Dermis microvascular lymphatic vessel endothelial cell (primary cell): Measurements from ENCODE around the gene MPZL3. TPM values are rescaled to one million over a fixed set of nuclear protein-coding genes. Genes with fewer than 3 reads are reported as not detected.
A peak's percentile ranks its signal among the peaks of the same experiment; 100 is the strongest.

ENCODE experiments used
- DNase-seq, 2 donors: peaks; one replicate each; pipeline versions ENCODE4 v3.0.0 to v3.0.0-alpha.2; 2010; ENCODE audit warnings: low read depth in 2 of 2
- total RNA-seq: library from RNA; depleted of rRNA; stranded (reverse); fragments of >200 nt; gene quantifications from 2 replicates; pipeline ENCODE4 v1.2.1, GENCODE V29; 2014

MPZL3 gene, protein sequence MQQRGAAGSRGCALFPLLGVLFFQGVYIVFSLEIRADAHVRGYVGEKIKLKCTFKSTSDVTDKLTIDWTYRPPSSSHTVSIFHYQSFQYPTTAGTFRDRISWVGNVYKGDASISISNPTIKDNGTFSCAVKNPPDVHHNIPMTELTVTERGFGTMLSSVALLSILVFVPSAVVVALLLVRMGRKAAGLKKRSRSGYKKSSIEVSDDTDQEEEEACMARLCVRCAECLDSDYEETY
- 3.2 and 3.7 TPM in 2 replicates for total RNA-seq

DNA sequence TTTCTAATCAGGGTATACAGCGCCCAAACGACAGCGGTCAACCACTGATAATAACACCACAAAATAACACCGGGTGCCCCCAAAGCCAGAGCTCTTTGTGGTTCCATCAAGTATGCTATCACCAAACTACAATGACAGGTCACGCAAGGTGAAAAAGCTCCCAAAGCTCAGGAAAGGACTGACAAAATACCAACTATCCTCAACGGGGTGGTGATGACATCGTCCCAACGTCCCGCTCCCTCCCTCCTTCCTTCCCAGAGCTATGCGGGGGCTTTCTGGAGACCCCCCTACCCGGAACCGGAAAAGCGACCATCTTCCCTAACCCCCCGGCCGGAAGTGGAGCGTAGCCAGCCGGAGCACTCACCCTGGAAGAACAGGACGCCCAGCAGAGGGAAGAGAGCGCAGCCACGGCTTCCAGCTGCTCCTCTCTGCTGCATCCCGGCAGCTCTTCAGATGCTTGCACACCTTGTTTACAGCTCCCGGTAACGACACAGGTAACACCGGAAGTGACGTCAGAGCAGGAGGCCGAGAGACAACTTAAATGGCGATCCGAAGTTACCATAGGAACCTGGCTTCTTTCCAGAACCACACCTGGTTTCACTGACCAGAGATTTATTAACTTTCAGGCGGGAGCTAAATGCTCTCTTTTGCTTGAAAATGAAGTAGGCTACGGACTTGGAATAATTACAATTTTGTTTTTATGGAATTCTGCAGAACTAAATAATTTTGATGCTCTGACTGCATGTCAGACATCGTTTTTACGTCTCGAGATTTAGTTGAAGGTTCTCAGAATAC lies at the start of gene MPZL3:
Gene MPZL3, minus strand, starts transcription at position 508 of the 795 bp plus-strand sequence. Its CDS starts 71 bp downstream, at position 437.
- DNase-seq, result peak; percentile 79 to 85

DNA sequence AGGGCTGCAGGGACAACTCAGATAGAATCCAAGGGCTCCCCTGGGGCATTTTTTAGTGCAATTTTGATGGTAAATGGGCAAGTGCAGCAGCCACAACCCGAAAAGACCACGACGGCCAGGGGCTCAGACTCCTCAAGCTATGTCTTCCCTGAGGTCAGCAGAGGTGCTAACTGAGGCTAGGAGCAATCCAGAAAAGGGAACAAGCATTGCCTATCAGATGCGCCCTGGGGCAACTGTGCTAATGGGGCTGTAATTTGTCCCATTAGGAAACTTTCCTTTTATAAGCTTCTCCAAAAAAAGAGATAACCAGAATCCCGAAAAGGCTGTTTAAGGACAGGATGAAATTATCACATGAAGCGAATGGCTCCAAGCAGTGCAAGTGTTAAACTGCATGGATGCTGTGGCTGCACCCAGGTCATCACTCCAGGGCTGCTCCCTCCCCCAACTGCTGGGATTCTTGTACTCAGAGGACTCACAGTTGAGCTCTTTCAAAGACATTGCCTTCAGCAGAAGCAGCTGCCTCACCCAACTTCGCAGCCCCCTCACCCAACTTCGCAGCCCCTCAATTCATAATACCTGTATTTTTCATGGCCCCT lies 49.5 kb upstream of the MPZL3 start:
- DNase-seq, result no peak

DNA sequence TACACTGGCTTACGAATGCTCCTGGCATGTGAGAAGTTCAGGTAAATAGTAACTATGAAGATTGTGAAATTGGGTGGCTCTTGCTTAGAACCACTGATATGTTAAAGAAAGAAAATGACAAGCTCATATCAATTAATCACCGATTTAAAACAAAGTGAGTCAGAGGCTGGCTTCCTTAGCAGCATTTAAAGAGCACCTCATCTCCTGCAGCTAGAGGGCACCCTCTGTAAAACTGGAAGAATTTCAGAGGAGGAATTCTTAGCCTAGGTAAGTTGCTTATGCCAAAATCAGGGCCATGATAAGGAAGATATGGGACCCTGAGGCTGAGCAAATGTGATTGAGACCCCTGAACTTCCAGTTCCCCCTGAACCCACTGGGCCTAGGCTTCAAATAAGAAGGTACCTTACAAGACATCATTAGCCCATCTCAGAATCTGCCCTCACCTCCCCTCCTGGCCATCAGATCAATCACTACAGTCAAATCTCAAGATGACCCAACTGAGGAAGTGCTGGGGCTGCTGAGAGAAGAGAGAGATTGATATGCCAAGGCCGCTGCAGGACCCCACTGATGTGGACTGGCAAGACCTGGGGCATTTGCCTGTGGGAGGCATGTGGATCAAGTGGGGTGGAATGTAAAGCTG lies 43.8 kb upstream of the MPZL3 start:
- DNase-seq, result peak in 1 of 2 donors; percentile 60

DNA sequence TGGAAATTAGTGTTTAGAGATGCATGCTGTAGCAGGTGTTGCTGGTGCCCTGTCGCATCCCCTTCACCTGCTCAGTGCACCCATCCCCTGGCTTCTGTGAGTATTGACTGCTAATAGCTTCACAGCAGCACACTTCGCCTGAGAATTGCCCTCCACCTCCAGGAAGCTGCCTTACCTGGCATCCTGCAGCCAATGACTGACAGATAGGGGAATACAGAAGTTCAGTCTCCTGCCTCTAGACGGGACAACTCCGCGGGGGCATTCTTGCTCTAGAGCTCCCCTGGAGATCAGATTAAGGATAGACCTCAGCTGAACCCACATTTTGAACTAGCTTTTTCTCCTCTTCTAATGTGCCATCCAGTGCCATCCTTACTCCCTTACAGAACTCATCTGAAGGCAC lies 43.0 kb upstream of the MPZL3 start:
- no peak for DNase-seq

DNA sequence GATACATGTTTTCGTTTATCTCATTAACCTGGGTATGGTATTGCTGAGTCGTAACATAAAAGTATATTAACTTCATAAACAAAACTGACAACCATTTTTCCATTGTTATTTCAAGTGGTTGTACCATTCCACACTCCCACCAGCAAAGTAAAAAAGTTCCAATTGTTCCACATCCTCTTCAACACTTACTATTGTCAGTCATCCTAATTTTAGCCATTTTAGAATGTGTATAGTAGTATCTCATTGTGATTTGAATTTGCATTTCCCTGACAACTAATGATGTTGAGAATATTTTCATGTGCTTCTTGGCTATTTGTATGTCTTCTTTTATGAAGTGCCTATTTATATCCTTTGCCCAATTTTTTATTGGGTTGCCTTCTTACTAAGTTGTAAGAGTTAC lies 41.9 kb upstream of the MPZL3 start:
- DNase-seq, result no peak

DNA sequence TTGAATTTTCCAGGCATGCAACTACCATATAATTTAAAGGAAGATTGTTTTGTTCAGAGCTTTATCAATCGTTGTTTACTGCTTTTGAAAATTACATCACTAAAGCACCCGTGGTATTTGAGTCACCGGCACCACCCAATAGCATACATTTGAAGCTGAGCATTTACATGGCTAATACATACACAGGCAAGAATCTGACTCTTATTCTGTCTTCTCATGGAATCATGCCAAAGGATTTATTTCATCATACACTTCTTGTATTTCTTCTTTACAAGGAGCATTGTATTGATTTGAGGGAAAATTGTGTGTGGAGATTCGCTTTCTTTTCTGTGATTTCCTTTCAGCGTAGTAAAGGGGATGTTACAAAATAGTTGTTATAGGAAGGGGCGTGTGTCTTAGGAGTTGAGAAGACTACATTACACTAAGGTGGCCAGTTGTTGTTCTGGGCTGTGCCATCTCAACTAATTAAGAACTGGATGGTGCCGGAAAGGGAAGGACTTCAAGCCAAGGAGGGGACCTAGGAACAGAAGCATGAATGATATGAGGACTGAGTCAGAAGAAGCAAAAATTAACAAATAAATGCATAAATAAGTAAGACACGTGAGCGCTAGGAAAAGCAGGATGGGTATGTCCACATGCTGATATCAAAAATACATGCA lies 39.4 kb upstream of the MPZL3 start:
- no peak for DNase-seq

DNA sequence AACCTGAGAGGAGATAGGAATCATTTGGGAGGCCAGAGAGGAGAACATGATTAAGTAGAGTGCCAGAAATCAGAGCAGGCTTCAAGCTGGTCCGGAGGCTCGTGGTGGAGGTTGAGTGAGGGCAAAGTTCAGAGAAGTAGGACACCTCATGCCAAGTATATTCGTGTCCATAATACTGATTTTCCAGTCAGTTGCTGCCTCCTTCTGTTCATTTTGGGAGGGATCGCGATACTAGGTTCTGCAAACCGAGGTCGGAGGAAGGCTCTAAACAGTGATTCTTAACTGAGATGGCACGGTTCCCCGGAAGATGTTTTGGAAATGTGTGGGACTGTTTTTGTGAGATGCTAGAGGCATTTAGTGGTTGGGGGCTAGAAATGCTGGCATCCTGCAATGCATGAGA lies 38.8 kb upstream of the MPZL3 start:
- peak; percentile 23 to 60 for DNase-seq

DNA sequence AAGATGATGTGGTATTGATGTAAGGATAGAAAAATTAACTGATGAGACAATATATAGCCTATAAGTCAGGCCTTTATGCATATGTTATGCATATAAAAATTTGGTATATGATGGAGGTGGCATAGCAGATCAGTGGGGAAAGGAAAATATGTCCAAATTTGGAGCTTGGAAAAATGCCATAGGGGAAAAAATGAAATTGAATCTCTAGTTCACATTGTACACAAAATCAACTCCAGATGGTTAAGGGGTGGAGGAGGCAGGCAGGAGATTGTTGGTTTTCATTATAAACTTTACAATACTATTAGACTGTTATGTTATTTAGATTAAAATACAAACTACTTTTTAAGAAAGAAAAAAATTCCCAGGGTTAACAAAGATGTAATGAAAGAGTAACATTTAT lies 37.2 kb upstream of the MPZL3 start:
- no peak for DNase-seq

DNA sequence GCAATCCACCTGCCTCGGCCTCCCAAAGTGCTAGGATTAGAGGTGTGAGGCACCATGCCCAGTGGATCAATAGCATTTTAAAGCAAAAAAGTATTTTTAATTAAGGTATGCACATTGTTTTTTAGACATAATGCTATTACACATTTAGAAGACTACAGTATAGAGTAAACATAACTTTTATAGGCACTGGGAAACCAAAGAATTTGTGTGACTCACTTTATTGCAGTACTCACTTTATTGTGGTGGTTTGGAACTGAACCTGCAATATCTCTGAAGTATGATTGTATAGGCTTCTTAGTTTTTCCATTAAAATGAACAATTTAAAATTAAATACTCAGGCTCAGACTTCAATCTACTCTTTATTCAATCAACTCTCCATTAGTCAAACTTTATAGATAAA lies 34.8 kb upstream of the MPZL3 start:
- DNase-seq, result peak in 1 of 2 donors; percentile 31

DNA sequence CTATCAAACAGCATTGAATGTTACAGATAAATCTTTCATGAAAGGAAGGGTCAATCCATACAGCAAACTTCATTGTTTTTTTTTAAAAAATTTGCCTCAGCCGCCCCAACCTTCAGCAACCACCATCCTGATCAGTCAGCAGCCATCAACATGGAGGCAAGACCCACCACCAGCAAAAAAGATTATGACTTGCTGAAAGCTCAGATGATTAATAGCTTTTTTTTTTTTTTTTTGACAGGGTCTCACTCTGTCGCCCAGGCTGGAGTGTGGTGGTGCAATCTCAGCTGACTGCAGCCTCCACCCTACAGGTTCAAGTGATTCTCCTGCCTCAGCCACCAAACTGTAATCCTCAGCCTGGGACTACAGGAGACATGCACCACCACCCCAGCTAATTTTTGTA lies 34.4 kb upstream of the MPZL3 start:
- DNase-seq, result no peak

DNA sequence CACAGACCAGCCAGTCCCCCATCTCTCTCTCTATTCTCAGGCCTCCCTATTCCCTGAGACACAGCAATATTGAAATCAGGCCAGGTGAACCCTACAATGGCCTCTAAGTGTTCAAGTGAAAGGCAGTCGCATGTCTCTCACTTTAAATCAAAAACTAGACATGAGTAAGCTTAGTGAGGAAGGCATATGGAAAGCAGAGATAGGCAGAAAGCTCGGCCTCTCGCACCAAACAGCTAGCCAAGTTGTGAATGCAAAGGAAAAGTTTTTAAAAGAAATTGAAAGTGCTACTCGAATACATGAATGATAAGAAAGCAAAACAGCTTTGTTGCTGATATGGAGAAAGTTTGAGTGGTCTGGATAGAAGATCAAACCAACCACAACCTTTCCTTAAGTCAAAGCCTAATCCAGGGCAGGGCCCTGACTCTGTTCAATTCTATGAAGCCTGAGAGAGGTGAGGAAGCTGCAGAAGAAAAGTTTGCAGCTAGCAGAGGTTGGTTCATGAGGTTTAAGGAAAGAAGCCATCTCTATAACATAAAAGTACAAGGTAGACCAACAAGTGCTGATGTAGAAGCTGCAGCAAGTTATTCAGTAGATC lies 31.7 kb upstream of the MPZL3 start:
- DNase-seq, result no peak

DNA sequence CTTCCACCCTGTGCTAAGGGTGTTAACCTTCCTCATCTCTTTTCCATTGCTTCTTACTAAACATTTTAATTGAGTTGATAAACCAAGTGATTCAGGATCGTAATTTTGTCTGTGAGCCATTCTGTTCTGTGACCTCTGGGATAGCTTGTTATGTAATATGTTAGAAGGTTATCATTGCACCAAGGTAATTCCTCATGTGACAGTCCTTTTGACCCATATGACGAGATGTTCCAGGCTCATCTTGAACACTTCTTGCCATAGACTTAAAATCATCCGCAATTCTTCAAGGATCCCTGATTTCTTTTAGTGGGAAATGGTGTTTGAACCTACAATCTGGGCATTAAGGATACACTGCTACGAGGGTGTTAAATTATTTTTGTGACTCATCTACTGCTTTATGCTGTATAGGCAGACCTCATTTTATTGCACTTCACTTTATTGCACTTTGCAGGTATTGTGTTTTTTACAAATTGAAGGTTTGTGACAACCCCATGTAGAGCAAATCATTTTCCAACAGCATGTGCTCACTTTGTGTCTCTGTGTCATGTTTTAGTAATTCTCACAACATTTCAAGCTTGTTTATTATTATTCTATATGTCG lies 31.0 kb upstream of the MPZL3 start:
- DNase-seq, result no peak

DNA sequence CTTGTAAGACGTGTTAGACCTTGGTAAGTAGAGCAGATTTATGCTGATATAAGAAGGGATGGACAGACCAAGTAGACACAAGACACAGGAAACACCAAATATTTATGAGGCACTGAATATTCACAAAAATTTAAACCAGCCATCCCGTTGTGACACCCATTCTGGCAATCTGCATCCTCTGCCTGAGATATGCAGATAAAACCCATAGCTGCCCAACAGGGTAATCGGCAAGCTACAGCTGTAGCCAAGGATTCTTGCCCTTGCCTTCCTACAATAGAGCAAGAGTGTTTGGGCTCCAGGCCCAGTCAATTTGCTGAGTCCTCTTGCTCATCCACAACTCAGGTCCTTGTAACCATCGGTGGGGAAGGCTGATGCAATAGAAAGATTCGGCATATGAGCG lies 30.4 kb upstream of the MPZL3 start:
- DNase-seq, result no peak

DNA sequence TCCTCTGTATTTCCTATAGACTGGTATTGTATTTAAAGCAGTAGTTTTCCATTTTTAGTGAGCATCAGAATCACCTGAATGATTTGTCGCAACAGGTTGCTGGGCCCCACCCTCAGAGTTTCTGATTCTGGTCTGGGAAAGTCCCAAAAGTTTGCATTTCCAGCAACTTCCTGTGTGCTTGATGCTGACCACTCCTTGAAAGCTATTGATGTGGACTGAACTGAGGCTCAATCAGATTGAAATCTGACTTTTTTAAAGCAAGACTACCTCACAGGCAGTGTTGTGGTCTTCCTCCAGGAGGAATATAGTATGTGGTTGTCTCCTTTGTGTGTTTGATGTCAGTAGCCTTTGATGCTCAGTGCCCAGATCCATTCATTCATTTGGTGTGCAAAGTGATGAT lies 29.1 kb upstream of the MPZL3 start:
- DNase-seq, result no peak

DNA sequence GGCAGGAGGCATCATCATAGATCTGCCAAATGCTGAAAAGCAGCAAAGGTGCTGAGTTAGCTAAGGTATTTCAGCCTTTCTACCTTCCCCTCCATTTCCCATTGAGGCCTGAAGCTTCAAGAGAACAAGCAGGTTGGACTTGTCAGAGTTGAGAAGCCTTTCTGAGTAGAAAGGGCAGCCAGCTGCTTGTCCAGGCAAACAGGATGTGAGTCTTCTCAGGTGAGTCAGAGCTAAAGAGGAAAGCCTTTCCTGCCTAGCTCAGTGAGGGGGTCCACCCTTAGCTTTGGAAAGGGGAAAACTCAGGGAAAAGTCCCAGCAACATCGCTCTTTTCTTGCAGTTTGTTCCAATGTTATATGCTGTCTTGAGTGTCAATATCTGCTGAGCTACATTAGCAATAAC lies 25.1 kb upstream of the MPZL3 start:
- DNase-seq, result peak; percentile 34 to 93

DNA sequence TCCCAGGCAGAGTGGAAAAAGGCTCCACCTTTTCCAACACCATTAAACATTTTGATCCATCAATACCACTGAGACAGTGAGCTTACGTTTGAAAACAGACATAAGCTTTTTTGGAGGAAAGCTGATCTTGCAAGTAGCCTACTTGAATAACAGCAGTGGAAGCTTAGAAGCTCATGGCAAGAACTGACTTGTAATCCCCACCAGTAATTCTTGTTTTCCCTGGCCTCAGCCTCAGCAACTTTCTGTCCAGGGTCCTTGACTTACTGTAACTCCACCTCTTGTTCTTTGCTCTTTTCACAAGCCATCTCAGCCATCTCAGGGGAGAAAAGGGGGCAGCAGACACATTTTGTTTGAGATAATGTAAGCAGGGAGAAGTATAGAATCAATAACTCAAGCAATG lies 24.3 kb upstream of the MPZL3 start:
- DNase-seq, result no peak

DNA sequence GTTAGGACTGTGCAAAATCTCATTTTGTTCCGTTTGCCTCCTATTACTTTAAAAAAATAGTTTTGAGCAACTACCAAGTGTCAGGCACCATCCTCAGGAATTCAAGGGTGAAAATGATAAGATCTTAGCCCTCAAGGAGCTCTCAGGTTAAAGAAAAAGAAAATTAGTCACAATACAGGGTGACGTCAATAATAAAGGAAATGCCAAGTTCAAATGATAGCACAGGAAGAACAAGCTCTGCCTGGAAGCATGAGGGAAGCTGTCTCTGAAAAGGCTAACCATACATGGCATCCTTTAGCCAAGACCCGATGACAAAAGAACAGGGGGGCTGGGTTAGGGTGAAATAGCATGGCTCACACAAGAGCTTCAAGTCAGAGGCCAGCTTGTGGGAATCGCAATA lies 23.0 kb upstream of the MPZL3 start:
- peak in 1 of 2 donors; percentile 76 for DNase-seq

DNA sequence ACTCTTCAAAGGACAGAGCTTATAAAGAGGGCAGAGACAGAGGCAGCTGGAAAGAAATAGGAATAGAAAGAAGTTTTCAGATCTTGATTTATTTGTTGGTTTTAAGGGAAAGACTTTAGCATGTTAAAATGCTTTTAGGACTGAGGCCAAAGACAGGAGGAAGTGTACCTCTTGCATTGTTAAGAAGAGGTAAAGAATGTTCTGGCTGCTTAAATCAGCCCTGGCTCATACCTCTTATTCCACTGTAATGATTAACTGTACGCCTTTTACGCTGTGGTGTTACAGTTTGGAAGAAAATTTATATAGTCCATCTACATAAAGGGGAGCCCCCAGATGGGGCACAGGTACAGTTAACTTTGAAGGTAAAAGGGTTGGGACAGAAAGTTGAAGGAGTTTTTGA lies 22.0 kb upstream of the MPZL3 start:
- DNase-seq, result no peak

DNA sequence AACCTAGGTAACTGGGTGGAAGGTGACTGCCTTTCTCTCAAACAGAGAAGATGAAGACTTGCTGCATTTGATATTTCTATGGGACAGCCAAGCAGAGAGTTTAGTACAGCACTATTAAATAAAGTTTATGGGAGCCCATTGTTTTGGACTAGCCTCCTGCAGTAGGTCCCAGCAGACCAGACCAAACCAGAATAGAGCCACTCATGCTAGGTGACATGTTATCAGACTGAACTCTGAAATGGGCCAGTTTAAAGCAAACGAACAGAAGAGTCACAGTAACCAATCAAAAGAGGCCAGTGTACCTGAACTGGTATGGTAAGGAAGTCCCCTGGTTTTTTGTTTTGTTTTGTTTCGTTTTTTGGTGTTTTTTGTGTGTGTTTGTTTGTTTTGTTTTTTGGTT lies 19.8 kb upstream of the MPZL3 start:
- no peak for DNase-seq

DNA sequence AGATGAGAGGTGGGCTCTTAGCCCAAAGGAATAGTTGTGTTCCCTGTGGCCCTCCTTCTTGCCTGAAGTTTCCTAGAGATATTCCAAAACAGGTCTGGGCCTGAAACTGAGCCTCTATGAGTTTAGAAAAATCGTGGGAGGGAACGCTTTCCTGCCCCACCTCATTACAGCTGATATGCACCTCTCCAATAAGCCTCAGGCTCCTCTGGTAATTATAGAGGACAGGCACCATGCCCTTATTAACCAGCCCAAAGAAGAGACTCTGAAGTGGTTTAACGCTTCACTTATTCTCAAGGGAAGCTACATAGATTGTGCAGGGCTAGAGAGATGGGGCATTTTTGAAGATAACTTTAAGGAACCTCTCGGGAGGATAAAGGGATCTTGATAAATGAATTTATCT lies 15.3 kb upstream of the MPZL3 start:
- DNase-seq, result no peak

DNA sequence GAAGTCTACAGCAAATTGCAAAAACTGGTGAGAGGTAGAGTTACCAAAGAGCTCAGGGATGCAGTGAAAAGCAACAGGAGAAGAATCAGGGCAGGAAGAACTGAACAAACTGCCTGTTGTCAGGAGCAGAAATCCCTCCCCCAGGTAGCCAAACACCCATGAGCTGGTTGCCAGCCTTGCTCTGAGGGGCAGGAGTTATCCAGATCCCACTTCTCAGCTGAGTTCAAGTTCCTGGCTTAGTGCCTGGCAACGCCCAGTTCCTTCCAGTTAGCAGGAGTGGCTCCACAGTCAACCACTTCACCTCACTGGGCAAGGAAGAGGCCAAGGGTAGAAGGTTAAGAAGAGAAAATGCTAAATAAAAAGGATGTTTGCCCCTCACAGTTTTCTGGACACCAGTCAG lies 13.8 kb upstream of the MPZL3 start:
- no peak for DNase-seq
